Esophagus (tissue), 2 donors: ENCODE measurements around the gene AUTS2. TPM values are rescaled to one million over a fixed set of nuclear protein-coding genes. Genes with fewer than 3 reads are reported as not detected.

Experiments used
- H3K27ac ChIP-seq, 2 donors: one replicate each; pipeline ENCODE4 v1.5.1; 2013; ENCODE audit warnings: low read depth in 2 of 2, mild to moderate bottlenecking in 2 of 2, inconsistent platforms in 1 of 2, low read length in 1 of 2, moderate library complexity in 1 of 2
- H3K27me3 ChIP-seq, 2 donors: one replicate each; pipeline ENCODE4 v1.6.1; 2013; ENCODE audit warnings: low read length in 2 of 2, control low read depth in 1 of 2, mild to moderate bottlenecking in 1 of 2; ENCODE audit not compliant: insufficient read depth in 2 of 2, control insufficient read depth in 1 of 2
- H3K36me3 ChIP-seq, 2 donors: one replicate each; pipeline ENCODE4 v1.6.1; 2013; ENCODE audit warnings: low read length in 1 of 2; ENCODE audit not compliant: control insufficient read depth in 2 of 2, insufficient read depth in 2 of 2
- H3K4me1 ChIP-seq, 2 donors: one replicate each; pipeline ENCODE4 v1.6.1; 2013; ENCODE audit warnings: low read length in 1 of 2; ENCODE audit not compliant: control insufficient read depth in 2 of 2, insufficient read depth in 2 of 2
- H3K4me3 ChIP-seq, 2 donors: one replicate each; pipeline ENCODE4 v1.5.1; 2013; ENCODE audit warnings: low read length in 2 of 2, mild to moderate bottlenecking in 2 of 2, low read depth in 1 of 2, moderate library complexity in 1 of 2
- H3K9me3 ChIP-seq, 2 donors: one replicate each; pipeline ENCODE4 v1.6.1; 2013; ENCODE audit warnings: mild to moderate bottlenecking in 2 of 2, low read depth in 1 of 2, low read length in 1 of 2, moderate library complexity in 1 of 2; ENCODE audit not compliant: control insufficient read depth in 2 of 2, insufficient read depth in 1 of 2
- WGBS, 2 donors: extraction: QIAGEN DNeasy Blood & Tissue Kit; methylation state at CpG; one replicate each; pipeline ENCODE4 v1.1.7; 2013; 5-methylcytosine and 5-hydroxymethylcytosine counted together
- polyA plus RNA-seq, 2 donors: library from polyadenylated mRNA; stranded (reverse); fragments of 200-250 nt; gene quantifications; one replicate each; pipeline ENCODE4 v1.2.3, GENCODE V29; 2013
- donor health status: healthy with polysubstance abuse.
- donor health status: Bipolar disorder and iron deficiency.

The AUTS2 gene
- polyA plus RNA-seq, 2 donors: 8.3 to 15.6 TPM

DNA sequence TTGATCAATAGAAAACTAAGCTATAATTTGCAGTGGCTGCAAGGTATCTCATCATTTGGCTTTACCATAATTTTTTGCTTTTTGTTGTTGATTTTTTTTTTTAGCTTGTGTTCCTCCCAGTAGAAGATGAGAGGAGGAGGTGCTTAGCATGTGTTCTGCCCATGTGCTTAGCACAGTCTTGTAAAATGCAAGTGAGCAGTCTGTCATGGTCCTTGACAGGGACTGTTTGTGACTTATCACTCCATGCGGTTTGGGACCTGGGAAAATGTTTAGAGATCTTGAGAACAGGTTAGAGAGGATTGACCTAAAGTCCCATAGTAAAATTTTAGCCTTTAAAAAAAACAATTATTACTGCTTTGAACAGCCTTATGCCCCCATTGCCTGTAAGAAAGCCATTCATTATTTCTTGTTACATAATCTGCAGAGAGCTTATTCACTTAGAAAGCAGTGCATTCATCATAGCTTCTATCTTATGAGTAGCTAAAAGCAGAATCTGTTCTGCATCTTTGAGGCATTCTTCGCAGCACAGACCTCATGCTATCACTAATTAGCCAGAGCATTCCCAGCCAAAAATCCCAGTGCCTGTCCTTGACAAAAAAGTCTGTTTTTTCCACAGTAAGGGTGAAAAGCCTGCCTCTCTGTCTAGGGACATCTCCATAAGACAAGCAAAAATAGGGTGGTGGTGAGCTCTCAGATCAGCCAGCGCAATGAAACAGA lies 784.9 kb downstream of the AUTS2 start:
- no peaks in the 10 kb centered on the region for H3K9me3 ChIP-seq
- 78 to 79% methylated on average over 3 of the region's 3 CpGs for whole genome bisulfite sequencing, 2 donors
- no peak overlapping the region for H3K27ac ChIP-seq
- H3K4me3 ChIP-seq: no peak overlapping the region
- peaks cover 0 to 2% of the 10 kb centered on the region in 2 donors for H3K4me1 ChIP-seq
- H3K36me3 ChIP-seq: no peaks in the 10 kb centered on the region
- no peaks in the 10 kb centered on the region for H3K27me3 ChIP-seq

GRCh38 chr7:70384024-70384423 lies 785.7 kb downstream of the AUTS2 start:
- no peak overlapping the region for H3K4me3 ChIP-seq
- H3K27ac ChIP-seq: no peak overlapping the region
- H3K27me3 ChIP-seq: no peaks in the 10 kb centered on the region
- H3K9me3 ChIP-seq: no peaks in the 10 kb centered on the region
- WGBS, 2 donors: 69 to 80% methylated on average over 7 of the region's 7 CpGs
- H3K4me1 ChIP-seq: peaks cover 0 to 2% of the 10 kb centered on the region in 2 donors
- no peaks in the 10 kb centered on the region for H3K36me3 ChIP-seq

GRCh38 chr7:70384891-70385290 lies 786.6 kb downstream of the AUTS2 start:
- no peaks in the 10 kb centered on the region for H3K27me3 ChIP-seq

GRCh38 chr7:70387217-70387616 lies 788.9 kb downstream of the AUTS2 start:
- H3K27me3 ChIP-seq: no peaks in the 10 kb centered on the region
- H3K9me3 ChIP-seq: no peaks in the 10 kb centered on the region
- H3K36me3 ChIP-seq: no peaks in the 10 kb centered on the region
- WGBS, 2 donors: 66 to 74% methylated on average over 4 of the region's 4 CpGs
- no peak overlapping the region for H3K4me3 ChIP-seq
- peaks cover 0 to 2% of the 10 kb centered on the region in 2 donors for H3K4me1 ChIP-seq
- peak overlapping the region in 1 of 2 donors; percentile 9 for H3K27ac ChIP-seq

More at GRCh38 chr7:70384891-70385290, 786.6 kb downstream of the AUTS2 start:
- Histone ChIP-seq H3K36me3 (no peaks in the 10 kb centered on the region), H3K4me3 (no peak overlapping the region), H3K9me3 (no peaks in the 10 kb centered on the region), H3K4me1 (peaks cover 0 to 2% of the 10 kb centered on the region in 2 donors), H3K27ac (no peak overlapping the region)
- WGBS, 2 donors: 55 to 60% methylated on average over 3 of the region's 3 CpGs

GRCh38 chr7:70389531-70390151 lies 791.4 kb downstream of the AUTS2 start:
- no peaks in the 10 kb centered on the region for H3K27me3 ChIP-seq
- no peaks in the 10 kb centered on the region for H3K9me3 ChIP-seq
- no peak overlapping the region for H3K27ac ChIP-seq
- no peaks in the 10 kb centered on the region for H3K36me3 ChIP-seq
- 78 to 81% methylated on average over 4 of the region's 4 CpGs for WGBS, 2 donors
- H3K4me1 ChIP-seq: no peaks in the 10 kb centered on the region
- no peak overlapping the region for H3K4me3 ChIP-seq

DNA sequence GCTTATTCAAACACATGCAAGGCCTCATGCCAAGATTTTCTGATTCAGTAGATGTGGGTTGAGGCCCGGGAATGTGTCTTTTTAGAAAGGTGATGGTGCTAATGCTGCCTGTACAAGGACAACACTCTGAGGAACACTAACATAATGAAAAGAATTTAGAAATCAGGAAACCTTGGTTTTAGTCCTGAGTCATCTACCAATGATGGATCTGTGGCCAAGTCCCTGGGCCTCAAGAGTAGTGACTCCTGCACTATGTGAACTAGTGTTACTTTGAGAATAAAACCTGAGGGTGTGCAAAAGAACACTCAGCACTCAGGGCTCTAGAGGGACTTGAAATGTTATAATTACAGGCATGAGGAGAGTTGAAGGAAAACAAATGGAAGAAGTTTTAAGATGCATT lies 792.0 kb downstream of the AUTS2 start:
- no peaks in the 10 kb centered on the region for H3K36me3 ChIP-seq
- no peaks in the 10 kb centered on the region for H3K4me1 ChIP-seq
- H3K27me3 ChIP-seq: no peaks in the 10 kb centered on the region
- H3K27ac ChIP-seq: no peak overlapping the region
- H3K9me3 ChIP-seq: no peaks in the 10 kb centered on the region
- 92 to 97% methylated on average over 1 of the region's 1 CpG for WGBS, 2 donors
- no peak overlapping the region for H3K4me3 ChIP-seq

- Histone ChIP-seq H3K4me1 (no peaks in the 10 kb centered on the region), H3K9me3 (no peaks in the 10 kb centered on the region), H3K4me3 (no peak overlapping the region), H3K27me3 (no peaks in the 10 kb centered on the region), H3K27ac (no peak overlapping the region), H3K36me3 (no peaks in the 10 kb centered on the region)
- 73 to 79% methylated on average over 5 of the region's 5 CpGs for WGBS, 2 donors
These were observed 794.1 kb downstream of the AUTS2 start for GRCh38 chr7:70392256-70392876.

DNA sequence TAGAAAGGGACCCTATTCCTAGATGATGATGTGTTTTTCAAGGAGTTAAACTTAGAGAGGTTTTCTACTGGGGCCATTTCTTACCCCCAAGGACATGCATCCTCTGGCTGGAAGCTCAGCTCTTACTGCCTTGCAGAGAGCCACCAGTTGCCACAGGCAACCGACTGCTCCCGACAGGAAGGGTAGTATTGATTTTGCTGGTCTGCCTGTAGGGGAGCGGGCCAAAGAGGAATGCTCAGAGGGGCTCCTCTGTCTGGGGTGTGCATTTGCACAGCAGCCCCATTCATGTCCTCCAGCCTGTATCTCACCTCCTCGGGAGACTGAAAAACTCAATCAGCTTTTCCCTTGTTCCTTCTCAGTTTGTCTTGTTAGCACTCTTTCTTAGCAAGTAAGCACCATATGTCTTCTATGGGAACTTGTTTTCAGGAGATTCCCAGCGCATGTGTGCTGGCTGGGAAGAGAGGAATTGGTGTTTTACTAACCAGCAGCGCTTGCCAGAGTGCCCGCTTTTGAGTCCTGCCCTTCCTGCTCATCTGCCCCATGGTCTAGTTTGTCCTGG lies 794.7 kb downstream of the AUTS2 start:
- H3K4me1 ChIP-seq: no peaks in the 10 kb centered on the region
- no peaks in the 10 kb centered on the region for H3K27me3 ChIP-seq
- no peak overlapping the region for H3K4me3 ChIP-seq
- no peaks in the 10 kb centered on the region for H3K36me3 ChIP-seq
- 79 to 90% methylated on average over 7 of the region's 7 CpGs for WGBS, 2 donors
- H3K27ac ChIP-seq: no peak overlapping the region
- no peaks in the 10 kb centered on the region for H3K9me3 ChIP-seq

DNA sequence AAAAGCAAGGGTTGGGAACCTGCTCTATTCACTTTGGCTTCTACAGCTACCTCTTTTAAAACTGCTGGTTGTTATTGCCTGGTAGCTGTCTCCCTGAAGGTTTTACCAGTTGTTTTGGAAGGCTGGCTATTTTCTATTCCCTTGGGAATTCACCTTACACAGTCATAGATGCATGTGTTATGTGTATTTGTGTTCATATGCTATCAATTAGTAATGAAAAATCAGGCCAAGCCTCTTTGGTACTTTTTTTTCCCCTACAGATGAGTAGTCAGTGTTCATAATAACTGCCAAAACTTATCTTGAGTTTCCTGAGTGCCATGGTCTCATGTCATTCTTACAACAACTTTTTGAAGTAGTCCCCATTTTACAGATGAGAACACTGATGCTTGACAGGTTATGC lies 795.7 kb downstream of the AUTS2 start:
- Histone ChIP-seq H3K9me3 (no peaks in the 10 kb centered on the region), H3K4me1 (no peaks in the 10 kb centered on the region), H3K4me3 (no peak overlapping the region), H3K36me3 (no peaks in the 10 kb centered on the region), H3K27me3 (no peaks in the 10 kb centered on the region), H3K27ac (no peak overlapping the region)
